ENCODE measurements around the gene HOXC6.

Gene HOXC6

DNA sequence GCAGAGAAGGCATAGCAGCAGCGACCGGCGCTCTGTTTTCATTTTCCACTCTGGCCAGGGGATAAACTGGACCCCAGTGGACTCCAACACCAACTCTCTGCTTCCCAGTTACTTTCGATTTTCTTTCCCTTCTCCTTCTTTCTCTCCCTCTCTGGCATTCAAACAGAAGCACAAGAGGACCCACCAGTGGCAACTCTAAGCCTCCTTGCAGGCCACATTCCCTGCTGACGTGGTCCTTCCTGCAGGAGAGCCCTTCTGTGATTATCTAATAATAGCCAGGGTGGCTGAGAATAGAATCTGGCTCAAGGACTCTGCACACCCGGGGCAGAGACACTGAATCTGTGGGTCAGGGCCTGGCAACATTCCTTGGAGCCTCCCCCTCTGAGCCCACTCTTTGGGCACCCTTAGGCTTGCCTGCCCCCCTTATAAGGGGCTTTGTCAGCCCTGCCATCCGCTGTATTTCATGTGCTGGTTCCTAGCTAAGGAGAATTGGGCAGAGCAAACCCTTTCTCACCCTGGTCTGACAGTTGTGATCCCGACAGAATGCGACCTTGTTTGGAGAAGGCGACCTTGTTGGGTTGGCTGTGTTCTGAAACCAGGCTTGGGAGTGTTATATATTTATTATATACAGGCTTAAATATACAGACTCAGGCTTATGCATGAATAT lies 8.2 kb upstream of the HOXC6 start:
- Histone ChIP-seq H3K4me1 (ENCODE audit: control insufficient read depth in 1 of 2, insufficient read depth in 2 of 2, low read length in 2 of 2) (peaks cover 0 to 15% of the 10 kb centered on the region in 2 donors), H3K27ac (ENCODE audit: low read length) (no peak overlapping the region), H3K4me3 (ENCODE audit: low read depth in 1 of 2, low read length in 2 of 2) (no peak overlapping the region), H3K9me3 (ENCODE audit: control insufficient read depth in 1 of 2, low read length in 2 of 2) (no peaks in the 10 kb centered on the region), H3K27me3 (ENCODE audit: low read depth, low read length) (peaks cover 78% of the 10 kb centered on the region), H3K36me3 (ENCODE audit: control insufficient read depth in 1 of 2, insufficient read depth in 2 of 2, low read length in 2 of 2) (no peaks in the 10 kb centered on the region)

DNA sequence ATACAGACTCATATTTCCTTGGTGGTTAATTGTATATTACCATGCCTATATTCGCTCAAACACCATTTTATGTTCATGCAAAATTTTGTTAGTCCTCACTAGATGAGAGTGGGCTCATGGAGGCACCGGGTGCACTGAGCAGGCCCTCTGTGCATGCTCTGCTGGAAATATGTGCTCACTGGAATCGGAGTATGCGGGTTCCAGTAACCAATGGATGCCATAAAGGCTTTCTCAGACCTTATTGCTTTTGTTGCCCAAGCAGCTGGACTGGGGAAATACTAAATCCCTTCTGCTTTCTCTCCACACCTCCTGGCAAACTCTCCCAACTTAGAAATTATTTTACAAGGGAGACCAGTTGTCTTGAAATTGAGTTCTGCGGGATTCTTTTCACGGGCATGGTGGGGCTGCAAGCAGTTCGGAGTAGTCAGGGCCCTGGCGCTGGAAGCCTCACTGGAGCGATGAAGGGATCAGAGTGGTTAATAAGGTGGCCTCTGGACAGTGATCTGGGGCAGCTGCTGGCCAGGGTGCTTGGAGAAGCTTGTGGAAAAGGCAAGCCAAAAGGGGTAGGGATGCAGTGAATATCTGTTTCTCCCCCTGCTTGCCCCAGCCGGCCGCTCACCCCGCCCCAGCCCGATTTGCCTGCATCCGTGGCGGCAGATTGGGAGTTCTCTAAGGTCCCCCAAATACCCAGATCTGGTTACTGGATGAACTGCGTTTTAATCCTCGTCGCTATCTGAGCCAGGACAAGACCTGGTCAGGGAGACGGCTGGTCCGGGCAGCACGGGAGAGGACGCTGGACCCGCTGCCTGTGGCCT lies 7.4 kb upstream of the HOXC6 start:
- Histone ChIP-seq H3K9me3 (ENCODE audit: control insufficient read depth in 1 of 2, low read length in 2 of 2) (no peaks in the 10 kb centered on the region), H3K4me1 (ENCODE audit: control insufficient read depth in 1 of 2, insufficient read depth in 2 of 2, low read length in 2 of 2) (peaks cover 0 to 15% of the 10 kb centered on the region in 2 donors), H3K4me3 (ENCODE audit: low read depth in 1 of 2, low read length in 2 of 2) (no peak overlapping the region), H3K27ac (ENCODE audit: low read length) (no peak overlapping the region), H3K36me3 (ENCODE audit: control insufficient read depth in 1 of 2, insufficient read depth in 2 of 2, low read length in 2 of 2) (no peaks in the 10 kb centered on the region), H3K27me3 (ENCODE audit: low read depth, low read length) (peaks cover 76% of the 10 kb centered on the region)

GRCh38 chr12:54021432-54022013 lies 6.7 kb upstream of the HOXC6 start:
- Histone ChIP-seq H3K27me3 (ENCODE audit: low read depth, low read length) (peaks cover 78% of the 10 kb centered on the region), H3K36me3 (ENCODE audit: control insufficient read depth in 1 of 2, insufficient read depth in 2 of 2, low read length in 2 of 2) (no peaks in the 10 kb centered on the region), H3K4me3 (ENCODE audit: low read depth in 1 of 2, low read length in 2 of 2) (no peak overlapping the region), H3K27ac (ENCODE audit: low read length) (no peak overlapping the region), H3K4me1 (ENCODE audit: control insufficient read depth in 1 of 2, insufficient read depth in 2 of 2, low read length in 2 of 2) (peaks cover 0 to 15% of the 10 kb centered on the region in 2 donors), H3K9me3 (ENCODE audit: control insufficient read depth in 1 of 2, low read length in 2 of 2) (no peaks in the 10 kb centered on the region)

- Histone ChIP-seq H3K27me3 (ENCODE audit: low read depth, low read length) (peaks cover 81% of the 10 kb centered on the region), H3K4me3 (ENCODE audit: low read depth in 1 of 2, low read length in 2 of 2) (no peak overlapping the region), H3K9me3 (ENCODE audit: control insufficient read depth in 1 of 2, low read length in 2 of 2) (no peaks in the 10 kb centered on the region), H3K36me3 (ENCODE audit: control insufficient read depth in 1 of 2, insufficient read depth in 2 of 2, low read length in 2 of 2) (no peaks in the 10 kb centered on the region), H3K27ac (ENCODE audit: low read length) (no peak overlapping the region), H3K4me1 (ENCODE audit: control insufficient read depth in 1 of 2, insufficient read depth in 2 of 2, low read length in 2 of 2) (peaks cover 0 to under 1% of the 10 kb centered on the region in 2 donors)
Observed at GRCh38 chr12:54022960-54023884, 5.0 kb upstream of the HOXC6 start.

DNA sequence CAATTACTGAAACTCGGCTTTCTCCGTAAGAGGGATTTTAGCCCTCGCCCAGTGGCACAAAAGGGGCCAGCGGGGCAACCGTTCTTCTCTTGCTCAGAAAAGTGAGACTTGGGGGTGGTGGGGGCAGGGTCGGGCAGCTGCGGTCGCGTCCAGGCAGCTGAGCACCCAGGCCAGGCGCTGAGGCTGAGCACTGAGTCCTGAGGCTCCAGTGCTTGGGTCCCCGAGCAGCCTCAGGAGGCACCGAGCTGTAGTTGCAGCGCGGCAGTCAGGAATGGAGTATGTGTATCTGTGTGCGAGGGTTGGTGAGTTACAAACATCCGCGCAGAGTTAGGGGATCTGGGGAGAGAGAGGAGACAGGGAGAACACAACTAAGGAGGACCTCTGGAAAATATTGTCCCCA lies 4.1 kb upstream of the HOXC6 start:
- Histone ChIP-seq H3K27me3 (ENCODE audit: low read depth, low read length) (peaks cover 85% of the 10 kb centered on the region), H3K27ac (ENCODE audit: low read length) (no peak overlapping the region), H3K4me3 (ENCODE audit: low read depth in 1 of 2, low read length in 2 of 2) (no peak overlapping the region), H3K9me3 (ENCODE audit: control insufficient read depth in 1 of 2, low read length in 2 of 2) (no peaks in the 10 kb centered on the region), H3K4me1 (ENCODE audit: control insufficient read depth in 1 of 2, insufficient read depth in 2 of 2, low read length in 2 of 2) (peaks cover 0 to 3% of the 10 kb centered on the region in 2 donors), H3K36me3 (ENCODE audit: control insufficient read depth in 1 of 2, insufficient read depth in 2 of 2, low read length in 2 of 2) (no peaks in the 10 kb centered on the region)

DNA sequence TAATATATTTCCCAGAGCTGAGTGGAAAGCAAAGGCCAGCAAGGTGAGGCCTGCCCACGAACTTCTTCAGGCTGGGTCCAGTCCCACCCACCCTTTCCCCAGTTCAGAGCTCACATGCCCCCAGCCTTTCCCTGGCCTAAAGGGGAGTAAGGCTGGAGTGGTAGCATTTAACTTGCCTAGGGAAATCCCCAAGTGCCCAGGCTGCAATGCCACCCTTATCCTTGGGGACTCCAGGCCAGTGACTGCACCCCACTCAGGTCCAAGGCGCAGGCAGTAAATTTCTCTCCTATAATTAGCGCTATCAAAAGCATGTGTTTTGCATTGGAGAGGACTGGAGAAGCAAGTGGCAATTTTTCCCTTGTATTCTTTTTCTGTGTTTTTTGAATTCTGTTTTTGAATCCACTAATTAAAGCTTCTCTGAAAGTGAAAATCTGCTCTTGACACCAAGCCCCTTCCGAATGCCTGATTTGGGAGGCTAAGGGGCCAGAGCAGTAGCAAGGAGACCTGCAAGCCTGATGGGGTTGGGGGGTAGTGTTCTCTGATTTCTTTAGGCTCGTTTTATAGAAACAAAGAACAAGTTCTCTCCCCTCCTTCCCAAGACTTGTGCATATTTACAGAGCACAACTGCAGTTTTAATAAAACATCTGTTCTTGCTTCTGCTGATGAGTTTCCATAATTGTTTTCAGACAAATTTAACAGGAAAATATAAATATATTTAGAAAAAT lies 3.5 kb upstream of the HOXC6 start:
- no peak overlapping the region for H3K27ac ChIP-seq (ENCODE audit: low read length)
- no peak overlapping the region for H3K4me3 ChIP-seq (ENCODE audit: low read depth in 1 of 2, low read length in 2 of 2)
- H3K9me3 ChIP-seq (ENCODE audit: control insufficient read depth in 1 of 2, low read length in 2 of 2) = no peaks in the 10 kb centered on the region
- H3K27me3 ChIP-seq (ENCODE audit: low read depth, low read length) = peaks cover 85% of the 10 kb centered on the region
- H3K36me3 ChIP-seq (ENCODE audit: control insufficient read depth in 1 of 2, insufficient read depth in 2 of 2, low read length in 2 of 2) = no peaks in the 10 kb centered on the region
- peaks cover 0 to 3% of the 10 kb centered on the region in 2 donors for H3K4me1 ChIP-seq (ENCODE audit: control insufficient read depth in 1 of 2, insufficient read depth in 2 of 2, low read length in 2 of 2)

GRCh38 chr12:54025499-54026405 lies 2.5 kb upstream of the HOXC6 start:
- Histone ChIP-seq H3K4me1 (ENCODE audit: control insufficient read depth in 1 of 2, insufficient read depth in 2 of 2, low read length in 2 of 2) (peaks cover 0 to 3% of the 10 kb centered on the region in 2 donors), H3K27me3 (ENCODE audit: low read depth, low read length) (peaks cover 86% of the 10 kb centered on the region), H3K27ac (ENCODE audit: low read length) (no peak overlapping the region), H3K9me3 (ENCODE audit: control insufficient read depth in 1 of 2, low read length in 2 of 2) (no peaks in the 10 kb centered on the region), H3K36me3 (ENCODE audit: control insufficient read depth in 1 of 2, insufficient read depth in 2 of 2, low read length in 2 of 2) (no peaks in the 10 kb centered on the region), H3K4me3 (ENCODE audit: low read depth in 1 of 2, low read length in 2 of 2) (no peak overlapping the region)

- Histone ChIP-seq H3K4me3 (ENCODE audit: low read depth in 1 of 2, low read length in 2 of 2) (no peak overlapping the region), H3K36me3 (ENCODE audit: control insufficient read depth in 1 of 2, insufficient read depth in 2 of 2, low read length in 2 of 2) (no peaks in the 10 kb centered on the region), H3K27me3 (ENCODE audit: low read depth, low read length) (peaks cover 84% of the 10 kb centered on the region), H3K27ac (ENCODE audit: low read length) (no peak overlapping the region), H3K9me3 (ENCODE audit: control insufficient read depth in 1 of 2, low read length in 2 of 2) (no peaks in the 10 kb centered on the region), H3K4me1 (ENCODE audit: control insufficient read depth in 1 of 2, insufficient read depth in 2 of 2, low read length in 2 of 2) (peaks cover 0 to 3% of the 10 kb centered on the region in 2 donors)
Observed at GRCh38 chr12:54026640-54027441, 1.4 kb upstream of the HOXC6 start.

DNA sequence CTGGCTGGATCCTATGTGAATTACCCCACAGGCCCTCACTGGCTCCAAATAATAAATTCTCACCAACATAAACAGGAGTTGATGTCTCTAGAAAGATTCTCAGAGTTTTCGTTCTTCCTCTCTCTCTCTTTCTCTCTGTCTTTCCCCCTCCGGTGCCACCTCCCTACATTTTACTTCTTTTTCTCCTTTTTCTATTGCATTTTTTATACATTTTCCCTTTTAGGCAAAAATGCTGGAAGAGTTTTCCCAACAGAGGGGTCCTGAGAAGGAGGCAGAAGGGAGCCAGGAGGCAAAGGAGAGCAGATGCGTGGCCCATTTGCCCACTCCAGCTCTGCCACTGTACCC lies 826 bp upstream of the HOXC6 start:
- peaks cover 0 to 3% of the 10 kb centered on the region in 2 donors for H3K4me1 ChIP-seq (ENCODE audit: control insufficient read depth in 1 of 2, insufficient read depth in 2 of 2, low read length in 2 of 2)
- no peaks in the 10 kb centered on the region for H3K9me3 ChIP-seq (ENCODE audit: control insufficient read depth in 1 of 2, low read length in 2 of 2)
- no peaks in the 10 kb centered on the region for H3K36me3 ChIP-seq (ENCODE audit: control insufficient read depth in 1 of 2, insufficient read depth in 2 of 2, low read length in 2 of 2)
- no peak overlapping the region for H3K27ac ChIP-seq (ENCODE audit: low read length)
- no peak overlapping the region for H3K4me3 ChIP-seq (ENCODE audit: low read depth in 1 of 2, low read length in 2 of 2)
- H3K27me3 ChIP-seq (ENCODE audit: low read depth, low read length) = peaks cover 83% of the 10 kb centered on the region
